GM12878 (cell line): ENCODE measurements around the gene MYOM1. TPM values are rescaled to one million over a fixed set of nuclear protein-coding genes. Genes with fewer than 3 reads are reported as not detected.

Source experiments
- BACH1 ChIP-seq: fragments of 450-650 bp; IDR thresholded peaks from 2 replicates; pipeline ENCODE4 v1.6.1; 2017; ENCODE audit warnings: mild to moderate bottlenecking, borderline replicate concordance
- CHD4 ChIP-seq: fragments of 200-600 bp; sonication (generic); IDR thresholded peaks from 2 replicates; pipeline ENCODE4 v1.6.1; 2016; ENCODE audit warnings: mild to moderate bottlenecking
- EGR1 ChIP-seq, 2 experiments: IDR thresholded peaks; 1 replicate in 1 of 2; 2 replicates in 1 of 2; pipeline ENCODE4 v1.6.1; 2011 to 2012; ENCODE audit warnings: low read depth in 2 of 2, low read length in 2 of 2, borderline replicate concordance in 1 of 2, mild to moderate bottlenecking in 1 of 2, moderate library complexity in 1 of 2
- EP300 ChIP-seq, 2 experiments: fragments of 150-350 bp in 1 of 2; IDR thresholded peaks; 2 replicates each; pipeline ENCODE4 v1.6.1; 2011 to 2012; ENCODE audit warnings: low read depth in 2 of 2, low read length in 2 of 2, borderline replicate concordance in 1 of 2, improper control_type of control experiment in 1 of 2, inconsistent platforms in 1 of 2; ENCODE audit not compliant: control insufficient read depth in 1 of 2
- ETV6 ChIP-seq, 2 experiments: fragments of 450-650 bp in 1 of 2; IDR thresholded peaks in 1 of 2; conservative IDR thresholded peaks in 1 of 2; 2 replicates each; pipeline ENCODE4 v1.6.1; 2014; ENCODE audit warnings: antibody characterized with exemption in 1 of 2, borderline replicate concordance in 1 of 2, low read depth in 1 of 2, mild to moderate bottlenecking in 1 of 2, moderate library complexity in 1 of 2
- HDAC2 ChIP-seq: fragments of 200-600 bp; sonication (generic); IDR thresholded peaks from 2 replicates; pipeline ENCODE4 v1.6.1; 2017
- IKZF2 ChIP-seq, 2 experiments: fragments of 450-650 bp; IDR thresholded peaks; 2 replicates each; pipeline ENCODE4 v1.6.1; 2017; ENCODE audit warnings: mild to moderate bottlenecking in 2 of 2, moderate library complexity in 2 of 2
- LARP7 ChIP-seq: fragments of 450-650 bp; IDR thresholded peaks from 2 replicates; pipeline ENCODE4 v1.6.1; 2017; ENCODE audit warnings: mild to moderate bottlenecking
- MEF2A ChIP-seq: IDR thresholded peaks from 2 replicates; pipeline ENCODE4 v1.6.1; 2011; ENCODE audit warnings: low read depth, mild to moderate bottlenecking, low read length, moderate library complexity; ENCODE audit not compliant: insufficient read depth
- NFIC ChIP-seq: IDR thresholded peaks from 2 replicates; pipeline ENCODE4 v1.6.1; 2012; ENCODE audit warnings: low read depth, mild to moderate bottlenecking, inconsistent platforms, low read length, moderate library complexity
- NFXL1 ChIP-seq: fragments of 450-650 bp; IDR thresholded peaks from 2 replicates; pipeline ENCODE4 v1.6.1; 2017; ENCODE audit warnings: antibody characterized with exemption, mild to moderate bottlenecking, borderline replicate concordance
- NFYA ChIP-seq: IDR thresholded peaks from 2 replicates; pipeline ENCODE4 v1.6.1; 2011; ENCODE audit warnings: low read depth, mild to moderate bottlenecking, low read length, improper control_type of control experiment, borderline replicate concordance
- PAX8 ChIP-seq: fragments of 450-650 bp; IDR thresholded peaks from 2 replicates; pipeline ENCODE4 v1.6.1; 2017; ENCODE audit warnings: mild to moderate bottlenecking, moderate library complexity
- RBBP5 ChIP-seq: fragments of 200-600 bp; sonication (generic); conservative IDR thresholded peaks from 2 replicates; pipeline ENCODE4 v1.6.1; 2016
- RCOR1 ChIP-seq: conservative IDR thresholded peaks from 2 replicates; pipeline ENCODE4 v1.6.1; 2012; ENCODE audit warnings: low read depth, low read length, improper control_type of control experiment
- RUNX3 ChIP-seq: IDR thresholded peaks from 2 replicates; pipeline ENCODE4 v1.6.1; 2012; ENCODE audit warnings: low read length, inconsistent platforms
- SMARCA5 ChIP-seq: fragments of 450-650 bp; IDR thresholded peaks from 2 replicates; pipeline ENCODE4 v1.6.1; 2017; ENCODE audit warnings: mild to moderate bottlenecking
- ZBED1 ChIP-seq: IDR thresholded peaks from 2 replicates; pipeline ENCODE4 v1.6.1; 2016; ENCODE audit warnings: borderline replicate concordance
- ZNF274 ChIP-seq: IDR thresholded peaks from one replicate; pipeline ENCODE4 v1.8.0; 2011; ENCODE audit not compliant: insufficient read length, insufficient read depth
- polyA plus RNA-seq, 11 experiments: library from polyadenylated mRNA; depleted of rRNA in 4 of 11; unstranded in 6 of 11; stranded (reverse) in 5 of 11; fragments of >200 nt; fragmentation: Nextera tagmentation in 4 of 11; fragmentation: Illumina TruSeq in 1 of 11; extraction: Ambion mirVana in 4 of 11; extraction: Trizol in 1 of 11; gene quantifications; 1 replicate in 1 of 11; 2 replicates in 10 of 11; pipeline versions ENCODE4 v1.2.1 to v1.2.3, GENCODE V29; 2011 to 2016; ENCODE audit warnings: inconsistent platforms in 2 of 11, missing spikeins in 2 of 11, low read depth in 1 of 11
- total RNA-seq, 4 experiments: library from RNA; depleted of rRNA in 3 of 4; stranded (reverse); fragments of >200 nt in 3 of 4; fragmentation: Illumina TruSeq in 1 of 4; extraction: Trizol in 1 of 4; gene quantifications; 2 replicates each; pipeline versions ENCODE4 v1.2.1 to v1.2.3, GENCODE V29; 2013 to 2021
- TF ChIP-seq, protein P1 (sequence below): fragments of 450-650 bp; IDR thresholded peaks from 2 replicates; pipeline ENCODE4 v1.6.1; 2017; ENCODE audit warnings: borderline replicate concordance
- TF ChIP-seq, protein P2 (sequence below): fragments of 450-650 bp; formaldehyde crosslinking; IDR thresholded peaks from 2 replicates; pipeline ENCODE4 v1.5.0; 2022; ENCODE audit warnings: mild to moderate bottlenecking, missing genetic modification characterization
- TF ChIP-seq, protein P3 (sequence below): fragments of 450-650 bp; IDR thresholded peaks from 2 replicates; pipeline ENCODE4 v1.6.1; 2017; ENCODE audit warnings: mild to moderate bottlenecking
- TF ChIP-seq, protein P4 (sequence below): fragments of 450-650 bp; IDR thresholded peaks from 2 replicates; pipeline ENCODE4 v1.6.1; 2016; ENCODE audit warnings: mild to moderate bottlenecking

Gene MYOM1
- total and polyA plus RNA-seq, 10 of the 15 experiments (the other 5 are each of a cell fraction or from before 2014, with no cell fraction given) = 0.06 to 1.0 (median 0.57) TPM

DNA sequence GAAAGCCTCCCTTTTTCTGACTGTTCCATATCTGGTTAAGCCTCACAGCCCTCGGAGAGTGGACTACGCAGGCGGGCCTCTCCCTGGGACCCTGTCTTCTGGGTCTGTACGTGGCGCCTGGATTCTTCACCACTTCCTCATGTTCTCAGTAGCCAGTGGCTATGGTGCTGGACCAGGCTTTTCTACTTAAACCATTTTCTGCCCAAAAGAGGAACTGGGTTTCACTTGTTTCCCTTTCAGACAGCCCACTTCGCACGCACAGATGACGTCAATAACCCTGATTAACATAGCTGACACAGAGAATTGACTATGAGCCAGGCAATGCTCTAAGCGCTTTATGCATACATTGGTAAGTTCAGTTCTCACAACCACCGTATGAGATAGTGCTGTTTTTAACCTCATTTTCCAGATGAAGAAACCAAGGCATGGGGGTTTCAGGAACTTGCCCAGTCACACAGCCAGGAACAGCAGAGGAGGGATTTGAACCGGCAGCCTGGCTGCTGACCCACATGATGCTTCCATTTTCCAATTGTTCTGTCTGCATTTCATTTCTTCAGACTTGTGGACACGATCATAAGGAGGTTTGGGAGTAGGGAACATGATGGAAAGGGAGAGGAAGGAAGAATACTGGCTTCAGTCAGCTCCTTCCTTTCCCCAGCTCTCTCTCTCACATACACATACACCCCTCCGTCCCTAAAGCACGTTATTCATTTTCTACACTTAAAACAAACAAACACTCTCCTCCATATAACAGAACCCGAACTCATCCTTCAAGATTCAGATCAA is 41.7 kb downstream of the MYOM1 start (continued):
- TF ChIP-seq SMARCA5 = peak; percentile 91
- no peak for TF ChIP-seq EGR1 (IDR thresholded peaks at IDR 0.05; ENCODE audit: borderline replicate concordance in 1 of 2, low read depth in 2 of 2, low read length in 2 of 2)
- TF ChIP-seq IKZF2 (IDR thresholded peaks at IDR 0.05) = peak; percentile 99
- TF ChIP-seq, protein P1, sequence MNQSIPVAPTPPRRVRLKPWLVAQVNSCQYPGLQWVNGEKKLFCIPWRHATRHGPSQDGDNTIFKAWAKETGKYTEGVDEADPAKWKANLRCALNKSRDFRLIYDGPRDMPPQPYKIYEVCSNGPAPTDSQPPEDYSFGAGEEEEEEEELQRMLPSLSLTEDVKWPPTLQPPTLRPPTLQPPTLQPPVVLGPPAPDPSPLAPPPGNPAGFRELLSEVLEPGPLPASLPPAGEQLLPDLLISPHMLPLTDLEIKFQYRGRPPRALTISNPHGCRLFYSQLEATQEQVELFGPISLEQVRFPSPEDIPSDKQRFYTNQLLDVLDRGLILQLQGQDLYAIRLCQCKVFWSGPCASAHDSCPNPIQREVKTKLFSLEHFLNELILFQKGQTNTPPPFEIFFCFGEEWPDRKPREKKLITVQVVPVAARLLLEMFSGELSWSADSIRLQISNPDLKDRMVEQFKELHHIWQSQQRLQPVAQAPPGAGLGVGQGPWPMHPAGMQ = peak; percentile 40; the same call in 1 of the 2 replicates
- TF ChIP-seq NFIC = peak; percentile 98
- TF ChIP-seq EP300 (IDR thresholded peaks at IDR 0.05; ENCODE audit: borderline replicate concordance in 1 of 2, control insufficient read depth in 1 of 2, low read depth in 2 of 2, low read length in 2 of 2) = peak; percentile 100
- TF ChIP-seq, protein P2, sequence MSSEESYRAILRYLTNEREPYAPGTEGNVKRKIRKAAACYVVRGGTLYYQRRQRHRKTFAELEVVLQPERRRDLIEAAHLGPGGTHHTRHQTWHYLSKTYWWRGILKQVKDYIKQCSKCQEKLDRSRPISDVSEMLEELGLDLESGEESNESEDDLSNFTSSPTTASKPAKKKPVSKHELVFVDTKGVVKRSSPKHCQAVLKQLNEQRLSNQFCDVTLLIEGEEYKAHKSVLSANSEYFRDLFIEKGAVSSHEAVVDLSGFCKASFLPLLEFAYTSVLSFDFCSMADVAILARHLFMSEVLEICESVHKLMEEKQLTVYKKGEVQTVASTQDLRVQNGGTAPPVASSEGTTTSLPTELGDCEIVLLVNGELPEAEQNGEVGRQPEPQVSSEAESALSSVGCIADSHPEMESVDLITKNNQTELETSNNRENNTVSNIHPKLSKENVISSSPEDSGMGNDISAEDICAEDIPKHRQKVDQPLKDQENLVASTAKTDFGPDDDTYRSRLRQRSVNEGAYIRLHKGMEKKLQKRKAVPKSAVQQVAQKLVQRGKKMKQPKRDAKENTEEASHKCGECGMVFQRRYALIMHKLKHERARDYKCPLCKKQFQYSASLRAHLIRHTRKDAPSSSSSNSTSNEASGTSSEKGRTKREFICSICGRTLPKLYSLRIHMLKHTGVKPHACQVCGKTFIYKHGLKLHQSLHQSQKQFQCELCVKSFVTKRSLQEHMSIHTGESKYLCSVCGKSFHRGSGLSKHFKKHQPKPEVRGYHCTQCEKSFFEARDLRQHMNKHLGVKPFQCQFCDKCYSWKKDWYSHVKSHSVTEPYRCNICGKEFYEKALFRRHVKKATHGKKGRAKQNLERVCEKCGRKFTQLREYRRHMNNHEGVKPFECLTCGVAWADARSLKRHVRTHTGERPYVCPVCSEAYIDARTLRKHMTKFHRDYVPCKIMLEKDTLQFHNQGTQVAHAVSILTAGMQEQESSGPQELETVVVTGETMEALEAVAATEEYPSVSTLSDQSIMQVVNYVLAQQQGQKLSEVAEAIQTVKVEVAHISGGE = no peak
- TF ChIP-seq, protein P3, sequence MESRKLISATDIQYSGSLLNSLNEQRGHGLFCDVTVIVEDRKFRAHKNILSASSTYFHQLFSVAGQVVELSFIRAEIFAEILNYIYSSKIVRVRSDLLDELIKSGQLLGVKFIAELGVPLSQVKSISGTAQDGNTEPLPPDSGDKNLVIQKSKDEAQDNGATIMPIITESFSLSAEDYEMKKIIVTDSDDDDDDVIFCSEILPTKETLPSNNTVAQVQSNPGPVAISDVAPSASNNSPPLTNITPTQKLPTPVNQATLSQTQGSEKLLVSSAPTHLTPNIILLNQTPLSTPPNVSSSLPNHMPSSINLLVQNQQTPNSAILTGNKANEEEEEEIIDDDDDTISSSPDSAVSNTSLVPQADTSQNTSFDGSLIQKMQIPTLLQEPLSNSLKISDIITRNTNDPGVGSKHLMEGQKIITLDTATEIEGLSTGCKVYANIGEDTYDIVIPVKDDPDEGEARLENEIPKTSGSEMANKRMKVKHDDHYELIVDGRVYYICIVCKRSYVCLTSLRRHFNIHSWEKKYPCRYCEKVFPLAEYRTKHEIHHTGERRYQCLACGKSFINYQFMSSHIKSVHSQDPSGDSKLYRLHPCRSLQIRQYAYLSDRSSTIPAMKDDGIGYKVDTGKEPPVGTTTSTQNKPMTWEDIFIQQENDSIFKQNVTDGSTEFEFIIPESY = no peak; the same call in 1 of the 2 replicates
- peak in 1 of 2 experiments; percentile 87; a peak in 2 of 4 replicates for TF ChIP-seq ETV6 (conservative IDR thresholded peaks at IDR 0.05 in 1 of 2, IDR thresholded peaks at IDR 0.05 in 1 of 2; ENCODE audit: borderline replicate concordance in 1 of 2, low read depth in 1 of 2)
- no peak for TF ChIP-seq RBBP5
- peak; percentile 95 for TF ChIP-seq RUNX3
- TF ChIP-seq, protein P4, sequence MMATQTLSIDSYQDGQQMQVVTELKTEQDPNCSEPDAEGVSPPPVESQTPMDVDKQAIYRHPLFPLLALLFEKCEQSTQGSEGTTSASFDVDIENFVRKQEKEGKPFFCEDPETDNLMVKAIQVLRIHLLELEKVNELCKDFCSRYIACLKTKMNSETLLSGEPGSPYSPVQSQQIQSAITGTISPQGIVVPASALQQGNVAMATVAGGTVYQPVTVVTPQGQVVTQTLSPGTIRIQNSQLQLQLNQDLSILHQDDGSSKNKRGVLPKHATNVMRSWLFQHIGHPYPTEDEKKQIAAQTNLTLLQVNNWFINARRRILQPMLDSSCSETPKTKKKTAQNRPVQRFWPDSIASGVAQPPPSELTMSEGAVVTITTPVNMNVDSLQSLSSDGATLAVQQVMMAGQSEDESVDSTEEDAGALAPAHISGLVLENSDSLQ = peak; percentile 75
- peak; percentile 97; the same call in 1 of the 2 replicates for TF ChIP-seq BACH1
- TF ChIP-seq LARP7 = no peak
- TF ChIP-seq CHD4 = no peak
- TF ChIP-seq RCOR1 = 0 out of 2 replicates have a peak, but pooled peaks have one; percentile 87
- no peak for TF ChIP-seq NFXL1
- TF ChIP-seq ZBED1 = no peak
- no peak for TF ChIP-seq PAX8
- TF ChIP-seq ZNF274 = no peak
- no peak for TF ChIP-seq NFYA
- 0 out of 2 replicates have a peak, but pooled peaks have one; percentile 6 for TF ChIP-seq HDAC2
- TF ChIP-seq MEF2A = peak; percentile 87
